Astrocyte of the spinal cord (primary cell): Measurements from ENCODE around the gene CEP350.

ENCODE experiments used
- DNase-seq: peaks from one replicate; pipeline ENCODE4 v3.0.0; 2011; ENCODE audit warnings: low read depth, low spot score
- H3K4me3 ChIP-seq: 2 replicates; pipeline ENCODE4 v1.5.1; 2011; ENCODE audit warnings: low read depth, mild to moderate bottlenecking, low read length, moderate library complexity
- in situ Hi-C: cut with HindIII; loops from 2 replicates; pipeline ENCODE4 v1.10.0; 2017; ENCODE audit warnings: low sequenced_read_pairs
- TF ChIP-seq, protein P1 (sequence below): IDR thresholded peaks from 2 replicates; pipeline ENCODE4 v1.5.1; 2012; ENCODE audit warnings: low read depth, mild to moderate bottlenecking, low read length, inconsistent platforms

The CEP350 gene

GRCh38 chr1:180066150-180066549 lies 111.5 kb downstream of the CEP350 start:
- TF ChIP-seq, protein P1, sequence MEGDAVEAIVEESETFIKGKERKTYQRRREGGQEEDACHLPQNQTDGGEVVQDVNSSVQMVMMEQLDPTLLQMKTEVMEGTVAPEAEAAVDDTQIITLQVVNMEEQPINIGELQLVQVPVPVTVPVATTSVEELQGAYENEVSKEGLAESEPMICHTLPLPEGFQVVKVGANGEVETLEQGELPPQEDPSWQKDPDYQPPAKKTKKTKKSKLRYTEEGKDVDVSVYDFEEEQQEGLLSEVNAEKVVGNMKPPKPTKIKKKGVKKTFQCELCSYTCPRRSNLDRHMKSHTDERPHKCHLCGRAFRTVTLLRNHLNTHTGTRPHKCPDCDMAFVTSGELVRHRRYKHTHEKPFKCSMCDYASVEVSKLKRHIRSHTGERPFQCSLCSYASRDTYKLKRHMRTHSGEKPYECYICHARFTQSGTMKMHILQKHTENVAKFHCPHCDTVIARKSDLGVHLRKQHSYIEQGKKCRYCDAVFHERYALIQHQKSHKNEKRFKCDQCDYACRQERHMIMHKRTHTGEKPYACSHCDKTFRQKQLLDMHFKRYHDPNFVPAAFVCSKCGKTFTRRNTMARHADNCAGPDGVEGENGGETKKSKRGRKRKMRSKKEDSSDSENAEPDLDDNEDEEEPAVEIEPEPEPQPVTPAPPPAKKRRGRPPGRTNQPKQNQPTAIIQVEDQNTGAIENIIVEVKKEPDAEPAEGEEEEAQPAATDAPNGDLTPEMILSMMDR = no peak
- in situ Hi-C loops = no loop called here
- no peak for DNase-seq
- no peak overlapping the region for H3K4me3 ChIP-seq

GRCh38 chr1:180070286-180070685 lies 115.7 kb downstream of the CEP350 start:
- DNase-seq = no peak
- in situ Hi-C loops = no loop called here
- no peak overlapping the region for H3K4me3 ChIP-seq
- TF ChIP-seq, protein P1 = no peak

DNA sequence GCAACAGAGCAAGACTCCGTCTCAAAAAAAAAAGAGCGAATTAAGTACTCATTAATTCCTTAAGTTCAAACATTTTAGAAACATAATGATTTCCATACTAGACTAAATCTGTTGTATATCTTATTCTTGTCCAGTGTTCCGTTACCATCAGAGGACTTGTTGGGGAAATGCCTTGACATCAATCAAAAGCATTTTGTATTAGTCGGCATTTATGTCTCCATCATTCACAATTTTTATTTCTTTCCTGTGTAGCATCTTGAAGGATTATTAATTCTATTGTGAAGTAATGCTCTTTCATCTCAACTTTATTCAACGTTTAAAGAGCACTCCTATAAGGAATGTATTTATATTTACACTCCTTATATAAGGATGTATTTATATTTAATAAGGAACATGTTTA lies 117.1 kb downstream of the CEP350 start:
- in situ Hi-C loops = no loop called here
- H3K4me3 ChIP-seq = no peak overlapping the region
- TF ChIP-seq, protein P1 = no peak
- no peak for DNase-seq

- TF ChIP-seq, protein P1 = no peak
- in situ Hi-C loops = no loop called here
- H3K4me3 ChIP-seq = no peak overlapping the region
- DNase-seq = no peak
Measured at GRCh38 chr1:180080439-180080838, 125.8 kb downstream of the CEP350 start.

- no peak overlapping the region for H3K4me3 ChIP-seq
- in situ Hi-C loops = no loop called here
- DNase-seq = no peak
- TF ChIP-seq, protein P1 = no peak
Measured at GRCh38 chr1:180081474-180081873, 126.9 kb downstream of the CEP350 start.

- in situ Hi-C loops = no loop called here
- DNase-seq = no peak
- no peak overlapping the region for H3K4me3 ChIP-seq
- TF ChIP-seq, protein P1 = no peak
Measured at GRCh38 chr1:180083164-180083563, 128.6 kb downstream of the CEP350 start.

DNA sequence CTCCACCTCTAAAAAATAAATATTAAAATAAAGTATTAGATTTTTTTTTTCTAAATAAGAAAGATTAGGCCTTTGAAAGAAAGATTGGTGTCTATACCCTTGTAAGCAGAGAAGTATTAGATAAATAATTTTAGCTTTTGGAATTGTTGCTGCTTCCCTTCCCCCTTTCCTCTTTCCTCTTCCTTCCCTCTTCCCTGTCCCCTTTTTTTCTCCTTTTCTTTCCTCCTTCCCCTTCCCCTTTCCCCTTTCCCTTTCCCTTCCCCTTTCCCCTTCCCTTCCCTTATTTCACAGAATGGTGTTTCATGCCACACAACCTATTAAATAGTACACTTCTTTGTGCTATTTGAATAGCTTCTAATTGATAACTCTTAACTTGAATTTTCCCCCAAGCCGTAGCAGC lies 130.3 kb downstream of the CEP350 start:
- TF ChIP-seq, protein P1 = no peak
- H3K4me3 ChIP-seq = no peak overlapping the region
- DNase-seq = no peak
- in situ Hi-C loops = no loop called here
